HG02571 (cell line): ENCODE data around the gene FPR2.
"Not testable (repeated sequence)": the region's sequence is repeated elsewhere in the genome, so short reads cannot be mapped to it uniquely, and the experiment has no call there.

ENCODE experiments used
- ATAC-seq: cut with Tn5 transposase; IDR thresholded peaks from one replicate; pipeline ENCODE4 v1.9.1; 2021; ENCODE audit warnings: mild to moderate bottlenecking, moderate library complexity; ENCODE audit not compliant: unreplicated experiment

Gene FPR2, protein sequence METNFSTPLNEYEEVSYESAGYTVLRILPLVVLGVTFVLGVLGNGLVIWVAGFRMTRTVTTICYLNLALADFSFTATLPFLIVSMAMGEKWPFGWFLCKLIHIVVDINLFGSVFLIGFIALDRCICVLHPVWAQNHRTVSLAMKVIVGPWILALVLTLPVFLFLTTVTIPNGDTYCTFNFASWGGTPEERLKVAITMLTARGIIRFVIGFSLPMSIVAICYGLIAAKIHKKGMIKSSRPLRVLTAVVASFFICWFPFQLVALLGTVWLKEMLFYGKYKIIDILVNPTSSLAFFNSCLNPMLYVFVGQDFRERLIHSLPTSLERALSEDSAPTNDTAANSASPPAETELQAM

DNA sequence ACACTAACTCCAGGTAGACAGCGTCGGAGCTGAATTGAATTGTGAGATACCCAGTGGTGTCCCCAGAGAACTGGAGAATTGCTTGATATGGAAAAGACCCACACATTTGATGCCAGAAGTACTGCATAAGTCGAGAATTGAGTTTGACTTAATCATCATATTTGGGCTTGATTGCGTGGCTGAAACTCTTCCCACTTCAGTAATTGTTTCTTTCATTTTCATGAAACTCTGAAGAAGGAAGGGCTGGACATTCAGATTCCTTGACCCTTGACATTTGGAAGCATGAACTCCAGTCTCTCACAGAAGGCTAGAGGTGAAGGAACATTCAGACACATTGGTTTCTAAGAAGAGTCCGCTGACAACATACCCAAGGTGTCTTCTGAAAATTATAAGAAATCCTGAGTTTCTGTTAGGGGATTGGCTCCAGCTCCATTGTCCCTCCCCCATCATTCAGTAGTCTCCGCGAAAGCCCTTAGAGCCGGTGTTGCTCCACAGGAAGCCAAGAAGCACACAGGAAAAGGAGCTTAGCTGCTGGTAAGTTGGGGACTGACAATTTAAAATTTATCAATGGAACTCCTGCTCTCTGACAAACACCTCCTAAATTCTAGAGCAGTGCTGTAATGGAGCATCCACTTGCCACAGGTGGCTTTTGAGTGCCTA is at the start of gene FPR2:
FPR2 (plus strand) TSS at position 484 of the 660 bp plus-strand sequence. CDS start 7,479 bp downstream, outside the sequence.
- ATAC-seq = no peak

DNA sequence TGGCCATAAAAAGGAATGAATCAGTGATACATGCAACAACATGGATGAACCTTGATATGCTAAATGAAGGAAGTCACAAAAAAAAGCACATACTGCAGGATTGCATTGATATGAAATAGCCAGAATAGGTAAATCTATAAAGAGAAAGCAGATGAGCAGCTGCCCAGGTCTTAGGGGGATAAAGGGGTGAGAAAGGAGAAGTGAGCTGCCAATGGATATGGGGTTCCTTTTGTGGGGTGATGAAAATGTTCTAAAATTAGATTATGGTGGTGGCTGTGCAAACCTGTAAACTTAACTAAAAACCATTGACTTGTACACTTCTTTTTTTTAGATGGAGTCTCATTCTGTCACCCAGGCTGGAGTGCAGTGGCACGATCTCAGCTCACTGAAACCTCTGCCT is 49.3 kb upstream of the FPR2 start:
- no peak for ATAC-seq

DNA sequence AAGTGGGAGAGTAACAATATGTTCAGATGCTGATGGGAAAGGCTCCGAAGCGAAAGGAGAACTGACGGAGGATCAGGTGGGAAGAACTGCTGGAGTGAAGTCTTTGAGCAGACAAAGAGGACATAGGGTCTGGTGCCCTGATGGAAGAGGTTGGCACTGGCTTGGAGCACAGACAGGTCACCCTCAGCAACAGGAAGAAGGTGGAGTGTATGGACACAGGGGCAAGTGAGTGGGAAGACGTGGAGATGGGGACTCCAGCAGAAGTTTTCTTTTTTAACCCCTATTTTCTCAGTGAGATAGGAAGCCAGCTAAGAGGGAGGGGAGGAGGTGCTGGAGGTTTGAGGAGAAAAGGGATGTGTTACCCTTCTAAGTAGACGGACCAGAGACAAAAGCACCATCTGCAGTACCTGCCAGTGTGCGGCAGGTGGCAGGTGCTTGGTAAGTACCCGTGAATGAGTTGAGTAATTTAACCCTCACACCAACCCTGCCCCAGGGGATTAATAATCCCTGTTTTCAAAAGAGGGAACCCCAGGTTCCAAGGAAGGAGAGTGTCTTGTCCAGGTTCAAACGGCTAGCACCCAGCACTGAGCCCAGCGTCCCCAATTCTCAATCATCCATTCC is 48.4 kb upstream of the FPR2 start:
- no peak for ATAC-seq

DNA sequence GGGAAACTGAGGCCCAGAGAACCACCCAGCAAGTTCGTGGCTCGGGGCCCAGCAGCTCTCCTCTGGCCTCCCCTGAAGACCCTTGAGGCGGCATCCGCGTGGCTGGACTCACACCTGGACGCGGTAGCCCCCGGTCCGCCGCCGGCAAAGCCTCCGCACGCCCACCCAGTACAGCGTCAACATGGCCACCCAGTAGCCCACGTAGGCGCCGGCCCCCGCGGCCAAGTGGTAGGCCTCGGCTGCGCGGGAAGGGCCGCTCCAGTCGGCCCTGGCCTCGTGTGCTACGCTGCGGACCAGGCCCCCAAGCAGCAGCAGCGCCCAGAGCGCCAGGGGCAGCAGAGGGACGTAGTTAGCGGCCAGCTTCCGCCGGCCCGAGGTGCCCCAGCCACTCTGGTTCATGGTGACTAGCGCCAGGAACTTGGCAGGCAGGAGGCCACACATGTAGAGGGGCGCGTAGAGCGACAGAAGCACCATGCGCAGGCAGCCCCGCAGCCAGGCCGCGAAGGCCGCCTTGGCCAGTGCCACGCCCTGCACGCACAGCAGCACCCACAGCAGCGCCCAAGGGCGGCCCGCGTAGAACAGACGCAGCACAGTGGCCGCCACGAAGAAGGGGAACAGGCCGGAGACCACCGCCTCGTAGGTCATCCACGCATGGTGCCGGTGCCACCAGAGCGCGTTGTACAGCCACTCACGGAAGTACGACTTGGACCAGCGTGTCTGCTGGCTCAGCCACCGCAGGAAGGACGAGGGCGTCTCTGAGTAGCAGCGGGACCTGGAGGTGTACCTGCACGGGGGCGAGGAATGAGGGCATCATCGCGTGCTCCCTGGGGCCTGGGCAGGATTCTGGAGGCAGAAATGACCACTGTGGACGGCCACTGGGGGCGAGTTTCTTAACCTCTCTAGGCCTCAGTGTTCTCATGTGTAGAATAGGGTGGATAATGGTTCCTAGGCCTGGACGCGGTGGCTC is 47.4 kb upstream of the FPR2 start:
- ATAC-seq = no peak

DNA sequence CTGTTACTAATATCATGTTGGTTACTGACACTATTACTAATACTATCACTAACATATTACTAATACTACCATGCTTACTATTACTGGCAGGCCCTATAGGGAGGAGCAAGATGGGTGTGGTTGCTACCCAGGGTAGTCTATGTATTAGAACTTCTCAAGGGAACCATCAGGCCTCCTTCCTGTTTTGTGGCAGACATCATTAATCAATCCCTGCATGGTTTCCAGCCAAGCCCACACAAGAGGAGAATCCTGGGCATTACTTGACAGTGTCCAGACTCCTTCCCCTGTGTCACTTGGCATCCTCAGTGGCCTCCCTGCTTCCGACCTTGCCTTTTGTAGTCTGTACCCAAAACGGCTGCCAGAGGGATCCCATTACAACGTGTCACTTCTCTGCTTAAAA is 46.1 kb upstream of the FPR2 start:
- ATAC-seq = no peak

DNA sequence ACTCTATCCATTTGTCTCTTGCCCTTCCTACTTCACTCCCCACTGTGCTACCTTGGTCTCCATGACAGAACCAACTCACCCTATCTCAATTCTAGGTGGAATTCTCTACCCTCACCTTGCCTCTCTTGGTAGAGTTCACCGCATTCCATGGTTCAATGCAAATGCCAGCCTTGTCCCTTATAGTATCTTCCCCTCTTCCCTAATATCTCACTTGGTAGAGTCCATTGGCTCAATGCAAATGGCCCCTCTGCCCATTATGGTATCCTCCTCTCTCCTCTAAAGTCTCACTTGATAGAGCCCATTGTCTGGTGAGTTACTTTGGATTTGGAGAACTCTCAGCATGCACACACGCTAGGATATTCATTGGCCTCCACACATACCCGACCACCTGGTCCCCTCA is 45.1 kb upstream of the FPR2 start:
- ATAC-seq = no peak

DNA sequence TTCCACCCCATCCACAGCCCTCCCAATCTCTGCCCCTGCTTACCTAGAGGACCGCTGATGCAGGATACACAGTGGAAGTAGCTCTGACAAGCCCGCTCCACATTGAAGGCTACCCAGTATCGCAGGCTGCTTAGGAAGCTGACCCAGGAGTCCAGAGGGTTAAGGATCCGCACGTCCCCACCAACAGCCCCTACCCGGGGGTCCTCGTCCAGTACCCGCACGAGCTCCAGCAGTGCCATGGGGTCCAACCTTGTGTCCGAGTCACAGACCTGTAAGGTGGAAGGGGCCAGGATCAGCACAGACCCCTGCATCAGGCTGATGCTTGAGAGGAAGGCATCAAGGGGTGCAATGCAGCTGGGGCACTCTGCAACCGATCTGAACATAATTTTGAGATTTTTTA is 44.1 kb upstream of the FPR2 start:
- no peak for ATAC-seq

DNA sequence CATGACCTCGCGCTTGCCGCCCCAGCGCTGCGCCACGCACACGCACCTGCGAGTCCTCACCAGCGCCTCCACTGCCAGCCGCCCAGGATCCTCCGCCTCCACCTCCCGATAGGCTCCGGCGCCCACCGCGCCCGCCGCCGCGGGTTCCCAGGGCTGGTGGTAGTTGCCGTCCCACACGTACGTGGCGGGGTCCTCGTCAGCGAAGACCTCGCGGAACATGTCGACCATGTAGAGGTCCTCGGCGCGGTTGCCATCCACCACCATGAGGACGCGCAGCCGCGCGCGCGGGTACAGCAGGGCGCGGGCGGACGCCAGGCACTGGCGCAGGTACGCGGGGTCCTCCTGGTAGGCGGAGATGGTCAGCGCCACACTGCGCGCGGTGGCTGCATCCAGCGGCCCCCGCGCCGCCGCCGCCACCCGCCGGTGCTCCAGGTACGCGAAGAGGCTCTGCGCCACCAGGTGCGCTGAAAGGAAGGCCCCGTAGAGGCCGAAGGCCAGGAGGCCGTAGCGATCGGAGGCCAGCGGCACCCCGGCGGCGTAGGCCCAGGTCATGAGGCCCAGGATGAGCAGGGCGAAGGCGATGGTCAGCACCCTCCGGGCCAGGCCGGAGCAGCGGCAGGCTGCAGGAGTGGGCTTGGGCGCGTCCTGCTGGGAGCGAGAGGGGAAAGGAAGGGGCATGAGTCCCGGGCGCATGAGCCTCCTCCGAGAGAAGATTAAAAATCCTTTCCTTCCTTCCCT is 41.6 kb upstream of the FPR2 start:
- no peak for ATAC-seq

DNA sequence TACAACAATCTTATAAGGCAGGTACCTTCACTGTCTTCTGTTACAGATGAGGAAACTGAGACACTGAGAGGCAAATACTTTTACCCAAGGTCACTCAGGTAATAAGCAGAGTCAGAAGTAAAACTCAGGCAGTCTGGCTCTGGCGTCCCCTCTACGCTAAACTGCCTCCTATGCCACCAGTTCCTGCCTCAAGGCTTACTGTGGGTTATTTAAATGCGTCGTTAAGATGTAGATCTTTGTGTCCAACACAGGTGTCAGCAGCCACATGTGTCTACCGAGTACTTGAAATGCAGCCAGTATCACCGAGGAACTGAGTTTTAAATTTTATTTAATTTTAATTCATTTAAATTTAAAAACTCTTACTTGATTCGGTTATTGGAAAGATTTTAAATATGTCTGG is 39.1 kb upstream of the FPR2 start:
- ATAC-seq = no peak

DNA sequence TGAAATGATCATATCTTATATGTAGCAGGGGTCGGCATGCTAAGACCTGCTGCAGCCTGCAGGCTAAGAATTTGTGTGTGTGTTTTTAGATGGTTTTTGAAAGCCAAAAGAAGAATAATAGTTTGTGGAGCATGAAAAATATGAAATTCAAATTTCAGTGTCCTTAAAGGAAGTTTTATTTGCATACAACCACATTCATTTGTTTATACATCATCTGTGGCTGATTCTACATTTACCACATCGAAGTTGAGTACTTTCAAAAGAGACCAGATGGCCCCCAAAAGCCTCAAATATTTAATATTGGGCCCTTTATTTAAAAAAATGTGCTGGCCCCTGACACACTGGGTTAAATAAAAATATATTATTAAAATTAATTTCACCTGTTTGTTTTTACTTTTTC is 38.5 kb upstream of the FPR2 start:
- ATAC-seq = no peak

DNA sequence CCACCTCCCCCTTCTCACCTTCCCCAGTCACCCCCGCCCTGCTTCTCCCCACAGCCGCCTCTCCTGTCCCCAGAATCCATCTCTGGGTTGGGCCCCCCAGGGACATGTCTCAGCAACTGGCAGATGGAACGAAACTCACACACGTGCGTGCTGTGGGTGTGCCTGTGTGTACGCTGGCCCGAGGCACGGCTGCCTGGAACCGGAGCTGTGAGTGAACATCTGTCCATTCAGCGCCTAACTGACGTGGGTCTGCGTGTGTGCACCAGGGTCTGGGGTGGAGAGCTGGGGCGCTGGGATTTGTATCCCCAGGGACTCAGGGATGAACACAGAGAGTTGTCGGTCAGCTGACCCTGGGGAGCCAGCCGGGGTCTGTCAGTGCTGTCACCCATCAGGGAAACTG is 36.4 kb upstream of the FPR2 start:
- no peak for ATAC-seq

DNA sequence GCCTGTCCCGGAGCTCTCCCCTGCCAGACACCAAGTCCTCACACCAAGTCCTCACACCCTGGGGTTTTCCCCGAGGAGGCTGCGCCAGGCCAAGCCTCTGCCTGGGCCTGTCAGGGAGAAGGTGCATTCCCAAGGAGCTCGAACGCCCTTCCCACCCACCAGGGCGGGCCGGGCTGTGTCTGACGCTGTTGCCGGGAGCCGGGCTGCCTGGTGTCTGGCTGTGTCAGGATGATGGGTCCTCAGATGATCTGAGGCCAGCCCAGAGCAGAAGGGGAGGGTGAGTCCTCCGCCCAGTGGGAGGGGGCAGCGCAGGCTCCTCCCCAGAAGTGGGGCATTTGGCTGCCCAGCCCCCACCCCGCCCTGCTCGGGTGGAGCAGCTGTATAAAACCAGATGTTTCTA is 34.9 kb upstream of the FPR2 start:
- ATAC-seq = no peak

DNA sequence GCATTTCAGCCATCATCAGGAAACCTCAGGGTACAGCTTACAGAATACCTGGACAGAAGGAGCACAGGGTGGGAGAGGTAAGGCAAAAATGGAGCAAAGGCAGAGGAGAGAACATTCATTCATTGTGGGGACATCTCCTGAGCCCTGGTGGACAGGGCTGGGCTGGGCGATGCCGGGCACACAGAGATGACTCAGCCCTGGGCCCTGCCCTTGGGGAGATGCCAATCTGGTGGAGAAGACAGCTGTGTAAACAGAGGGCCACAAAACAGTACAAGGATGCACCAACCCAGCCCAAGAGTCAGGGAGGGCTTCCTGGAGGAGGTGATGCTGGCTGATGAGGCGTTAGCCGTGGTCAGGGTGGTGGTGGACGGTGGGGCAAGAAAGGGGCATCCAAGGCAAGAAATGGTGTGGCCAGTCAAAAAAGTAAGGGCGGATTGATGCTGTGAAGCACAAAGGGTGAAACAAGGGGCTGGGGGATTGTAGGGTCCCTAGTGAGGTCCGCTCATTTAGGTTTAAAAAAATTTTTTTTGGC is 33.6 kb upstream of the FPR2 start:
- ATAC-seq = no peak

DNA sequence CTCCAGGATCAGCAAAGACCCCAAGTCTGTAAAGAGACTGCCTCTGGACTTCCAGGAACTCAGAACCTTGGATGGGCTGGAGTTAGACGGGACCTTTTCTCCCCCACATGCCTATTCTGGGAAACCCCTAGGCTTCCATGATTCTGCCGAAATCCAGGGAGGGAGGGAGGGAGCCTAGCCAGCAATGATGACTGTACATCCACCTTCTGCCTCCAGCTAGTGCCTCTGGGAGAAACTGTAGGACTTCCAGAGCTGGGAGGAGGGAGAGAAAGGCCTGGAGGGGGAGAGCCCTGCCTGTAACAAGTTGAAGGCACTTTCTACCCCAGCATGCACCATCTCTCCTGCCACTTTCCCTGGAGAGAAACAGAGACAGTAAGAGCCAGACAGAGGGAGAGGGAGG is 31.2 kb upstream of the FPR2 start:
- no peak for ATAC-seq

DNA sequence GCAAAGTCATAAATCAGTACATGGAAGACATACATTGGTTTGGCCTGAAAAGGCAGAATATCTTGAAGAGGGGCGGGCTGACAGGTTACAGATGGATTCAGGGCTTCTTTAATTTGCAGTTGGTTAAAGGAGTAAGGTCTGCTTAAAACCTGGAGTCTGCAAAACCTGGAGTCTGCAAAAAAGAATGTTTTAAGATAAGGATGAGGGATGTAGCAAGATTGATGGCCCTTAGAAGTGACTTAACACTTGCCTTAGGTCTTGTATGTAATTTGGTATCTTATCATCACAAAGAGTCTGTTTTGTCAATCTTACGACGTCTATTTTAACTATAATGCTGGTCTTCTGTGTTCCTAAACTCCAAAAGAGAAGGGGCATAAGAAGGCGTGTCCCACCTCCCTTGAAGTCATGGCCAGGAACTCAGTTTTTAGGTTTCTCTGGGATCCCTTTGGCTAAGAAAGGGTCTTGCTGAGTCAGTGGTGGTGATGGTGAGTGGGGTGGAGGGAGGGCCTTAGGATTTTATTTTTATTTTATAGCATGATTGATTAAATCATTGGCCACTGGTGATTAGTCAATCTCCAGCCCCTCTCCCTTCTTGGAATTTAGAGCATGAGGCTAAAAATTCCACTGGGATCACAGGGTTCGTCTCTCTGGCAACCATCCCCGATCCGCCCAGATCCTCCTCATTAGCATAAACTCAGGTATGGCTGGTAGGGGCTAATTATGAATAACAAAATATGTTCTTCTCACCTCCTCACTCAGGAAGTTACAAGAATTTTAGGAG is 27.0 kb upstream of the FPR2 start:
- ATAC-seq = no peak

DNA sequence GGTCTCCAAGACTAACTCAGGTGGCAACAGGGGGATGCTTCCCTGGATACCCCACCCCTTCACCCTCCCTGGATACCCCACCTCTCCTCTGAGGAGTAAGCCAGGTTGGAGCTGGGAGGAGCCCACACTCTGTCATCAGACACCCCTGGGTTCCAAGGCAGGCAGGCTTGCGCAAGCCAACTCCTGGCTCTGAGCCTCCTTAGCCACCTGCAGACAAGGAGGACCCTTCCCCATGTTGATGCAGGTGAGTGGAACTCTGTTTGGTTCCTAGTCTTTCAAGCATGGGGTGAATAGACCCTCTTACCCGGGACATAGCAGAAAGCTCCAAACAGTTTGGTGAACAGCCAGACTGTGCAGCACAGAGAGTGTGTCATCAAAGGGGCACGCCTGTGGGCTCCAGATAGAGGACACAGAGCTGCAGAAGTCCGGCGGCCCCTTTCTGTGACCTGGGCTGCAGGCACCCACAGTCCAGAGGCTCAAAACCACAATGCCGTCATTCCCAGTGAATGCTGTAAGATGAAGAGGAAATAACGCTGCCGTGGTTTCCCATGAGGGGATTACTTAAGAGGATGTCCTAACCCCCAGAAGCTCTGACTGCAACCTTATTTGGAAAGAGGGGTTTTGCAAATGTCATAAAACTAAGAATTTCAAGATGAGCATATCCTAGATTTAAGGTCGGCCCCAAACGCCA is 25.1 kb upstream of the FPR2 start:
- ATAC-seq = no peak

DNA sequence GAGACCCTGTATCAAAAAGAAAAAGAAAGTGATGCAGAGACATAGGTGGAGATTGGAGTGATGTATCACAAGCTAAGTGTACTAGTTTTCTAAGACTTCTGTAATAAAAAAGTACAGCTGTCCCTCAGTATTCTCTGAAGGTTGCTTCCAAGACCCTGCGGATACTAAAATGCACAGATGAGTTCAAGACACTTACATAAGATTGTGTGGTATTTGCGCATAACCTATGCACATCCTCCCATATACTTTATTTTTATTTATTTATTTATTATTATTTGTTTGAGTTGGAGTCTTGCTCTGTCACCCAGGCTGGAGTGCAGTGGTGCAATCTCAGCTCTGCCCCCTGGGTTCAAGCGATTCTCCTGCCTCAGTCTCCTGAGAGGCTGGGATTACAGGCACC is 23.6 kb upstream of the FPR2 start:
- ATAC-seq = no peak

DNA sequence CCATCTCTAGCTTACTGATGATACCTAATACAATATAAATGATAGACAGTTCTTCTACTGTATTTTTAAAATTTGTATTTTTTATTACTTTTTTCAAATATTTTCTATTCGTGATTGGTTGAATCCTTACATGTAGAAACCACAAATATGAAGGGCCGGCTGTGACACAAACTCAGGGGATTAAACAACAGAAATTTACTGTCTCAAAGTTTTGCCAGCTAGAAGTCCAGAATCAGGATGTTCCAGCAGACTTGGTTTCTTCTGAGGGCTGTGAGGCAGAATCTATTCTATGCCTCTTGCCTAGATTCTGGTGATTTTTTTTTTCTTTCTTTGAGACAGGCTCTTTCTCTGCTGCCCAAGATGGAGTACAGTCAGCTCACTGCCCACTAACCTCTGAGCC is 23.1 kb upstream of the FPR2 start:
- no peak for ATAC-seq

DNA sequence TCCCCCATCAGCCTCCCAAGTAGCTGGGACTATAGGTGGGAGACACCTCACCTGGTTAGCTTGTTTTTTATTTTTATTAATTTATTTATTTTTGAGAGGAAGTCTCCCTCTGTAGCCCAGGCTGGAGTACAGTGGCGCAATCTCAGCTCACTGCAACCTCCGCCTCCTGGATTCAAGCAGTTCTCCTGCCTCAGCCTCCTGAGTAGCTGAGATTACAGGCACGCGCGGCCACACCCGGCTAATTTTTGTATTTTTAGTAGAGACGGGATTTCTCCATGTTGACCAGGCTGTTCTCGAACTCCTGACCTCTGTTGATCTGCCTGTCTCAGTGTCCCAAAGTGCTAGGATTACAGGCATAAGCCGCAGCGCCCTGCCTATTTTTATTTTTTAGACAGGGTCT is 22.5 kb upstream of the FPR2 start:
- not testable (repeated sequence) for ATAC-seq
